ENCODE results near the gene PRKN. TPM values are rescaled to one million over a fixed set of nuclear protein-coding genes. Genes with fewer than 3 reads are reported as not detected.

PRKN gene
- total RNA-seq, 1 donor from 2014 or later: 5.1 TPM

GRCh38 chr6:161626132-161626676 is 1101.4 kb downstream of the PRKN start:
- H3K4me3 Mint-ChIP-seq (ENCODE audit: unreplicated experiment): no peak overlapping the region
- H3K36me3 Mint-ChIP-seq (ENCODE audit: low read depth, unreplicated experiment): no peaks in the 10 kb centered on the region
- H3K9me3 Mint-ChIP-seq (ENCODE audit: unreplicated experiment): no peaks in the 10 kb centered on the region
- no peak for TF ChIP-seq CTCF (IDR thresholded peaks at IDR 0.05; ENCODE audit: unreplicated experiment)
- H3K27me3 Mint-ChIP-seq (ENCODE audit: unreplicated experiment): peaks cover 4% of the 10 kb centered on the region
- H3K4me1 Mint-ChIP-seq (ENCODE audit: unreplicated experiment): peaks cover 3% of the 10 kb centered on the region
- DNase-seq (ENCODE audit: low spot score): no peak
- no peak overlapping the region for H3K27ac Mint-ChIP-seq (ENCODE audit: unreplicated experiment)

DNA sequence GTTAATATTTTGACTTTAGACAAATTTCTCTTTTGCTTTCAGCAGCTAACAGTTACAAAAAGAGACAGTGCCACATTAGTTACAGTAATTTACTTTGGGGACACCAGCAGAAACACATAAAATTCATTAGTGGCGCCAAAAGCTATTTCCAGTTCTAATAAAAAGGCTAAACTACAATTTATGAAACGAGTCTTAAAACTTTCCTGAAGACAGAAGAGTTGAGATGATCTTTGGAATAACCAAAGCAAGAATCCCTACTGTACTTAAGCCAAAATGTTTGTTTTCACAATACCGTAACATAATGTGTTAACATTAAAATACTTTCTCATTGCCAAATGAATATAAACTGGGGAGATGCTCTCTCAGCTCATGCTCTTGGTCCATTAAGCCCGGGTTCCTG is 1103.5 kb downstream of the PRKN start:
- no peak for TF ChIP-seq CTCF (IDR thresholded peaks at IDR 0.05; ENCODE audit: unreplicated experiment)
- Mint-ChIP-seq H3K27ac (ENCODE audit: unreplicated experiment) (no peak overlapping the region), H3K36me3 (ENCODE audit: low read depth, unreplicated experiment) (no peaks in the 10 kb centered on the region), H3K9me3 (ENCODE audit: unreplicated experiment) (no peaks in the 10 kb centered on the region), H3K27me3 (ENCODE audit: unreplicated experiment) (peaks cover 4% of the 10 kb centered on the region), H3K4me1 (ENCODE audit: unreplicated experiment) (peaks cover 3% of the 10 kb centered on the region), H3K4me3 (ENCODE audit: unreplicated experiment) (no peak overlapping the region)
- no peak for DNase-seq (ENCODE audit: low spot score)

GRCh38 chr6:161622779-161623178 is 1104.8 kb downstream of the PRKN start:
- no peak for DNase-seq (ENCODE audit: low spot score)
- no peak for TF ChIP-seq CTCF (IDR thresholded peaks at IDR 0.05; ENCODE audit: unreplicated experiment)

GRCh38 chr6:161618831-161619454 is 1108.6 kb downstream of the PRKN start:
- H3K27ac Mint-ChIP-seq (ENCODE audit: unreplicated experiment): no peak overlapping the region
- no peaks in the 10 kb centered on the region for H3K36me3 Mint-ChIP-seq (ENCODE audit: low read depth, unreplicated experiment)
- H3K4me3 Mint-ChIP-seq (ENCODE audit: unreplicated experiment): no peak overlapping the region
- peaks cover 3% of the 10 kb centered on the region for H3K4me1 Mint-ChIP-seq (ENCODE audit: unreplicated experiment)
- peaks cover 6% of the 10 kb centered on the region for H3K27me3 Mint-ChIP-seq (ENCODE audit: unreplicated experiment)
- DNase-seq (ENCODE audit: low spot score): peak; percentile 27
- no peak for TF ChIP-seq CTCF (IDR thresholded peaks at IDR 0.05; ENCODE audit: unreplicated experiment)
- H3K9me3 Mint-ChIP-seq (ENCODE audit: unreplicated experiment): no peaks in the 10 kb centered on the region

More at GRCh38 chr6:161622779-161623178, 1104.8 kb downstream of the PRKN start:
- Mint-ChIP-seq H3K36me3 (ENCODE audit: low read depth, unreplicated experiment) (no peaks in the 10 kb centered on the region), H3K9me3 (ENCODE audit: unreplicated experiment) (no peaks in the 10 kb centered on the region), H3K4me1 (ENCODE audit: unreplicated experiment) (peaks cover 3% of the 10 kb centered on the region), H3K27ac (ENCODE audit: unreplicated experiment) (no peak overlapping the region), H3K27me3 (ENCODE audit: unreplicated experiment) (peaks cover 4% of the 10 kb centered on the region), H3K4me3 (ENCODE audit: unreplicated experiment) (no peak overlapping the region)

- TF ChIP-seq CTCF (IDR thresholded peaks at IDR 0.05; ENCODE audit: unreplicated experiment): no peak
- H3K4me3 Mint-ChIP-seq (ENCODE audit: unreplicated experiment): no peak overlapping the region
- no peak for DNase-seq (ENCODE audit: low spot score)
- H3K9me3 Mint-ChIP-seq (ENCODE audit: unreplicated experiment): no peaks in the 10 kb centered on the region
- H3K27me3 Mint-ChIP-seq (ENCODE audit: unreplicated experiment): peaks cover 2% of the 10 kb centered on the region
- H3K36me3 Mint-ChIP-seq (ENCODE audit: low read depth, unreplicated experiment): no peaks in the 10 kb centered on the region
- H3K27ac Mint-ChIP-seq (ENCODE audit: unreplicated experiment): no peak overlapping the region
- H3K4me1 Mint-ChIP-seq (ENCODE audit: unreplicated experiment): no peaks in the 10 kb centered on the region
Measured at GRCh38 chr6:161613711-161614110, 1113.9 kb downstream of the PRKN start.
